GM18858 (cell line): ENCODE results near the gene ZBTB7C.

ENCODE experiments used
- ATAC-seq: cut with Tn5 transposase; IDR thresholded peaks from one replicate; pipeline ENCODE4 v1.9.1; 2021; ENCODE audit not compliant: unreplicated experiment

The ZBTB7C gene

GRCh38 chr18:48171490-48172188, 237.5 kb downstream of the ZBTB7C start:
- ATAC-seq = no peak

- ATAC-seq = no peak
These were observed 238.5 kb downstream of the ZBTB7C start for GRCh38 chr18:48170651-48171050.

GRCh38 chr18:48168861-48169260, 240.3 kb downstream of the ZBTB7C start:
- ATAC-seq = no peak

GRCh38 chr18:48167897-48168253, 241.3 kb downstream of the ZBTB7C start:
- no peak for ATAC-seq

GRCh38 chr18:48166336-48166875, 242.8 kb downstream of the ZBTB7C start:
- ATAC-seq = no peak

GRCh38 chr18:48165111-48165866, 243.9 kb downstream of the ZBTB7C start:
- no peak for ATAC-seq

GRCh38 chr18:48164701-48165100, 244.5 kb downstream of the ZBTB7C start:
- no peak for ATAC-seq

GRCh38 chr18:48164116-48164515, 245.1 kb downstream of the ZBTB7C start:
- no peak for ATAC-seq

- no peak for ATAC-seq
These were observed 245.5 kb downstream of the ZBTB7C start for GRCh38 chr18:48163738-48164115.

- no peak for ATAC-seq
These were observed 246.0 kb downstream of the ZBTB7C start for GRCh38 chr18:48162956-48163737.

GRCh38 chr18:48161911-48162698, 247.1 kb downstream of the ZBTB7C start:
- ATAC-seq = no peak

GRCh38 chr18:48161191-48161910, 247.8 kb downstream of the ZBTB7C start:
- ATAC-seq = no peak

- no peak for ATAC-seq
These were observed 248.6 kb downstream of the ZBTB7C start for GRCh38 chr18:48160622-48161021.

- no peak for ATAC-seq
These were observed 249.4 kb downstream of the ZBTB7C start for GRCh38 chr18:48159816-48160215.

- ATAC-seq = no peak
These were observed 250.5 kb downstream of the ZBTB7C start for GRCh38 chr18:48158721-48159120.

GRCh38 chr18:48157956-48158355, 251.2 kb downstream of the ZBTB7C start:
- no peak for ATAC-seq

GRCh38 chr18:48155856-48156255, 253.3 kb downstream of the ZBTB7C start:
- no peak for ATAC-seq

- no peak for ATAC-seq
These were observed 254.4 kb downstream of the ZBTB7C start for GRCh38 chr18:48154828-48155227.

GRCh38 chr18:48153613-48154481, 255.3 kb downstream of the ZBTB7C start:
- no peak for ATAC-seq
